ENCODE measurements around the gene MCTP1. TPM values are rescaled to one million over a fixed set of nuclear protein-coding genes. Genes with fewer than 3 reads are reported as not detected.

MCTP1 gene
- total RNA-seq, 1 experiment from 2014 or later = 0.44 TPM

DNA sequence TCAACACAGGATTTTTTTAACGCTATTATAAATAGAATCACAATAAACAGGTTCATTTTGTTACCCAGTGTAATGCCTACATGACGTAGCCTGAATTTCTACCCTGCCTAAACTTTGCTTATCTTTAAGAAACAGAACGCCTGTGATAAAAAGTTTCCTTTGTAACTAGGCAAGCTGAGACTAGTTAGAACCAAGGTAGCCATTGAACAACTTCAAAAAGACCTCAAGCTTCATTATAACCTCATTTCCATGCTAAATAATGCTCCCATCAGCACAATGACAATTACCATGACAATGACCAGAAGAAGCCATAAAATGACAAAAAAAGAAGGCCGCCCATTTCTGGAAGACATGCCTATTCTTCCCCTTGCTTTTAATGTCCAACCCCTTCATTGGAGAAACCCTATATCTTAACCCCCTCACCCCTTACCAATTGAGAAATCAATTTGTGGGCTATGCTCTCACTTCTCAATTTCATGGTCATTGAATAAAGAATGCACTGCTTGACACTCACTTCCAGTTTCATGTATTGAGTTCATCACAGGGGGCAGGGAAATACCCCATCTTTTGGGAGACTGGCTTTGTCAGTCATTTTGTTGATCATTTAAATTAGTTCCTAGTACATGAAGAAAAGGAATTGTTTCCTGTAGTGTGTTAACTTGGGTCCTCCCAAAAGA lies 276.8 kb downstream of the MCTP1 start (continued):
- no peak for TF ChIP-seq EZH2 (IDR thresholded peaks at IDR 0.05)
- TF ChIP-seq JUND (IDR thresholded peaks at IDR 0.05) = no peak
- no peak for TF ChIP-seq EGR1 (IDR thresholded peaks at IDR 0.05; ENCODE audit: low read depth)

DNA sequence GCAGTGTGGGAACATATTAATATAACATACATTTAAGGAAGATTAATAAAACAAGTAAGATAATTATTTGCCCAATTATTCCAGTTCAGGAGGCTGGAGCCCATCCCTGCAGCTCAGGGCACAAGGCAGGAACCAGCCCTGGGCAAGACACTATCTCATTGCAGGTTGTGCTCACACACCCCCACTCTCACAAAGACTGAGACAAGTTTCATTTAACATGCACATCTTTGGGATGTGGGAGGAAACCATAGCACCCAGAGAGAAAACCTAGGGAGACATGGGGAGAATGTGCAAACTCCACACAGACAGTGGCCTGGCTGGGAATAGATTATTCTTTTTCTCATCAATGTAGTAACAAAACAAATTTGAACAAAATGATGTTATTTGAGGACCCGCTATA lies 279.1 kb downstream of the MCTP1 start:
- H2AFZ ChIP-seq (ENCODE audit: low read depth, low read length, poor library complexity, severe bottlenecking) = no peak overlapping the region
- no peaks in the 10 kb centered on the region for H3K9me3 ChIP-seq (ENCODE audit: control insufficient read depth in 1 of 2, insufficient read depth in 1 of 2, low read depth in 1 of 2, low read length in 2 of 2)
- H3K4me1 ChIP-seq (ENCODE audit: control insufficient read depth in 1 of 2, insufficient read depth in 2 of 2, low read length in 2 of 2) = no peaks in the 10 kb centered on the region
- no peak for TF ChIP-seq ELF1 (IDR thresholded peaks at IDR 0.05; ENCODE audit: borderline replicate concordance, low read depth)
- no peak for TF ChIP-seq ZNF274 (IDR thresholded peaks at IDR 0.05; ENCODE audit: low read depth, low read length)
- TF ChIP-seq SIN3A (IDR thresholded peaks at IDR 0.05; ENCODE audit: low read depth) = no peak
- TF ChIP-seq SP1 (IDR thresholded peaks at IDR 0.05; ENCODE audit: low read depth) = no peak
- TF ChIP-seq TCF7L2 (IDR thresholded peaks at IDR 0.05; ENCODE audit: borderline replicate concordance, extremely low read depth, insufficient read depth, insufficient read length) = no peak
- TF ChIP-seq CEBPB (IDR thresholded peaks at IDR 0.05; ENCODE audit: low read depth) = no peak
- no peak for TF ChIP-seq SRF (IDR thresholded peaks at IDR 0.05; ENCODE audit: low read depth)
- TF ChIP-seq RAD21 (IDR thresholded peaks at IDR 0.05; ENCODE audit: low read depth) = no peak
- no peak for TF ChIP-seq POLR2AphosphoS5 (IDR thresholded peaks at IDR 0.05; ENCODE audit: low read depth, low read length)
- TF ChIP-seq EZH2phosphoT487 (IDR thresholded peaks at IDR 0.05; ENCODE audit: borderline replicate concordance) = no peak
- no peak for TF ChIP-seq EGR1 (IDR thresholded peaks at IDR 0.05; ENCODE audit: low read depth)
- no peak for TF ChIP-seq EZH2 (IDR thresholded peaks at IDR 0.05)
- no peak for TF ChIP-seq YY1 (IDR thresholded peaks at IDR 0.05; ENCODE audit: extremely low read depth, insufficient replicate concordance, low read depth, low read length)
- TF ChIP-seq, protein P1, sequence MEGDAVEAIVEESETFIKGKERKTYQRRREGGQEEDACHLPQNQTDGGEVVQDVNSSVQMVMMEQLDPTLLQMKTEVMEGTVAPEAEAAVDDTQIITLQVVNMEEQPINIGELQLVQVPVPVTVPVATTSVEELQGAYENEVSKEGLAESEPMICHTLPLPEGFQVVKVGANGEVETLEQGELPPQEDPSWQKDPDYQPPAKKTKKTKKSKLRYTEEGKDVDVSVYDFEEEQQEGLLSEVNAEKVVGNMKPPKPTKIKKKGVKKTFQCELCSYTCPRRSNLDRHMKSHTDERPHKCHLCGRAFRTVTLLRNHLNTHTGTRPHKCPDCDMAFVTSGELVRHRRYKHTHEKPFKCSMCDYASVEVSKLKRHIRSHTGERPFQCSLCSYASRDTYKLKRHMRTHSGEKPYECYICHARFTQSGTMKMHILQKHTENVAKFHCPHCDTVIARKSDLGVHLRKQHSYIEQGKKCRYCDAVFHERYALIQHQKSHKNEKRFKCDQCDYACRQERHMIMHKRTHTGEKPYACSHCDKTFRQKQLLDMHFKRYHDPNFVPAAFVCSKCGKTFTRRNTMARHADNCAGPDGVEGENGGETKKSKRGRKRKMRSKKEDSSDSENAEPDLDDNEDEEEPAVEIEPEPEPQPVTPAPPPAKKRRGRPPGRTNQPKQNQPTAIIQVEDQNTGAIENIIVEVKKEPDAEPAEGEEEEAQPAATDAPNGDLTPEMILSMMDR (IDR thresholded peaks at IDR 0.05 in 2 of 3, conservative IDR thresholded peaks at IDR 0.05 in 1 of 3; ENCODE audit: borderline replicate concordance in 1 of 3, insufficient read depth in 1 of 3, low read depth in 2 of 3, low read length in 2 of 3) = no peak
- no peak for TF ChIP-seq CBX3 (IDR thresholded peaks at IDR 0.05; ENCODE audit: low read depth)
- TF ChIP-seq ZFX (IDR thresholded peaks at IDR 0.05) = no peak
- no peak for TF ChIP-seq FOSL1 (IDR thresholded peaks at IDR 0.05; ENCODE audit: low read depth)
- TF ChIP-seq, protein P2, sequence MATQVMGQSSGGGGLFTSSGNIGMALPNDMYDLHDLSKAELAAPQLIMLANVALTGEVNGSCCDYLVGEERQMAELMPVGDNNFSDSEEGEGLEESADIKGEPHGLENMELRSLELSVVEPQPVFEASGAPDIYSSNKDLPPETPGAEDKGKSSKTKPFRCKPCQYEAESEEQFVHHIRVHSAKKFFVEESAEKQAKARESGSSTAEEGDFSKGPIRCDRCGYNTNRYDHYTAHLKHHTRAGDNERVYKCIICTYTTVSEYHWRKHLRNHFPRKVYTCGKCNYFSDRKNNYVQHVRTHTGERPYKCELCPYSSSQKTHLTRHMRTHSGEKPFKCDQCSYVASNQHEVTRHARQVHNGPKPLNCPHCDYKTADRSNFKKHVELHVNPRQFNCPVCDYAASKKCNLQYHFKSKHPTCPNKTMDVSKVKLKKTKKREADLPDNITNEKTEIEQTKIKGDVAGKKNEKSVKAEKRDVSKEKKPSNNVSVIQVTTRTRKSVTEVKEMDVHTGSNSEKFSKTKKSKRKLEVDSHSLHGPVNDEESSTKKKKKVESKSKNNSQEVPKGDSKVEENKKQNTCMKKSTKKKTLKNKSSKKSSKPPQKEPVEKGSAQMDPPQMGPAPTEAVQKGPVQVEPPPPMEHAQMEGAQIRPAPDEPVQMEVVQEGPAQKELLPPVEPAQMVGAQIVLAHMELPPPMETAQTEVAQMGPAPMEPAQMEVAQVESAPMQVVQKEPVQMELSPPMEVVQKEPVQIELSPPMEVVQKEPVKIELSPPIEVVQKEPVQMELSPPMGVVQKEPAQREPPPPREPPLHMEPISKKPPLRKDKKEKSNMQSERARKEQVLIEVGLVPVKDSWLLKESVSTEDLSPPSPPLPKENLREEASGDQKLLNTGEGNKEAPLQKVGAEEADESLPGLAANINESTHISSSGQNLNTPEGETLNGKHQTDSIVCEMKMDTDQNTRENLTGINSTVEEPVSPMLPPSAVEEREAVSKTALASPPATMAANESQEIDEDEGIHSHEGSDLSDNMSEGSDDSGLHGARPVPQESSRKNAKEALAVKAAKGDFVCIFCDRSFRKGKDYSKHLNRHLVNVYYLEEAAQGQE (IDR thresholded peaks at IDR 0.05; ENCODE audit: low read depth) = no peak
- no peak for TF ChIP-seq JUND (IDR thresholded peaks at IDR 0.05)
- no peaks in the 10 kb centered on the region for H4K20me1 ChIP-seq (ENCODE audit: insufficient read depth)
- no peak for ATAC-seq
- intact Hi-C loops (cut with micrococcal nuclease) = no loop called here
- BruUV-seq (replicated peaks) = no TSS peak
- no peaks in the 10 kb centered on the region for H3K36me3 ChIP-seq (ENCODE audit: control insufficient read depth in 1 of 2, insufficient read depth in 2 of 2, low read length in 2 of 2)
- ChIA-PET CTCF (no interaction called here), RAD21 (ENCODE audit: low non-redundant PET in 1 of 2, low total read pairs in 2 of 2, uncharacterized antibody in 2 of 2, unreplicated experiment in 2 of 2) (no interaction called here), POLR2A (no interaction called here)
- no peak overlapping the region for H3K27ac ChIP-seq (ENCODE audit: low read depth, low read length)
- no peak overlapping the region for H3K9ac ChIP-seq (ENCODE audit: low read length)
- no peaks in the 10 kb centered on the region for H3K9me2 ChIP-seq (ENCODE audit: insufficient read depth)
- no peak for DNase-seq (ENCODE audit: low read depth, low spot score)
- H3K4me3 ChIP-seq (replicated peaks in 1 of 2; ENCODE audit: low read depth in 1 of 2, low read length in 2 of 2) = no peak overlapping the region
- no peaks in the 10 kb centered on the region for H3K79me2 ChIP-seq (ENCODE audit: insufficient read depth, low read length)
- H3K4me2 ChIP-seq (ENCODE audit: low read length) = no peak overlapping the region
- H3K27me3 ChIP-seq (ENCODE audit: insufficient read depth, low read length) = no peaks in the 10 kb centered on the region

Data from HCT116 (cell line).